ELR (cell line): Measurements from ENCODE around the gene DNAJC1.
"Not testable (repeated sequence)": the region's sequence is repeated elsewhere in the genome, so short reads cannot be mapped to it uniquely, and the experiment has no call there.

Experiments
- DNase-seq: peaks from one replicate; pipeline ENCODE4 v3.0.0-alpha.2; 2015; ENCODE audit warnings: low read depth

Gene DNAJC1

GRCh38 chr10:22003177-22003963, at the start of gene DNAJC1:
Gene DNAJC1, minus strand, starts transcription at chr10:22003730. Its CDS starts 296 bp downstream, at chr10:22003434.
- DNase-seq = peak; percentile 96

DNA sequence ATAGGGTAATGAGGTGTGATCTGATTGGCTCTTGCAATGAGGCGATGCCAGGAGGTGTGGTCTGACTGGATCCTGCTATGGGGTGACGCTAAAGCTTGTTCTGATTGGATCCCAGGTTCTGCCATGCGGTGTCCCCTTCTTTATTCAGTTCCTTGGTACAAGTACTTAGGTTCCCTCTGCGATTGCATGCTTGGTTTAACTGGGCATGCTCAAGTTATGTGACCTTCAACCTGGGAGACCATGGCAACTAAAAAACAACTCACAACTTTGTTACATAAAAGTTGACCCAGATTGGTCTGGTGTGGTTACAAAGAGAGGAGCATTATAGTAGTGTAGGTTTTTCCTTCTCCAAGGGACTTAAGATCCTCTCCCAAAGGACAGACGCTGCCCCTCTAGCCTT, 49.5 kb upstream of the DNAJC1 start:
- DNase-seq = no peak

DNA sequence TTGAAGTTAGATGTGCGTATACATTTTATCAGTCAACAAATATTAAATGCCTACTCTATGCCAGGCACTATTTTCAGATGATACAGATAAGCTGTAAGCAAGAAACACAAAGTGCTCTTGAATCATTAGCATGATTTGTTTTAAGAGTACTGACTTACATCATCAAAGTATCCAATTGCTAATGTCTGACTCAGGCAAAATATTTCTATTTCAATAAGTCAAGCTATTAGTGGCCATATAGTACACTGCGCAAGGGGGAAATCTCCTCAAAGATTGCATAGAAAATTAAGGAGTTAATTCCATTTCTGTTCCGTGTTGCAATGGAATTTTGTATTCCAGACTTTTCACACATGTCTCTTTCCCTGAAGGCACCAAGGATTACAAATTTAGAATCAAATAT, 46.1 kb upstream of the DNAJC1 start:
- peak; percentile 27 for DNase-seq

- no peak for DNase-seq
These were observed 44.3 kb upstream of the DNAJC1 start for GRCh38 chr10:22047812-22048211.

DNA sequence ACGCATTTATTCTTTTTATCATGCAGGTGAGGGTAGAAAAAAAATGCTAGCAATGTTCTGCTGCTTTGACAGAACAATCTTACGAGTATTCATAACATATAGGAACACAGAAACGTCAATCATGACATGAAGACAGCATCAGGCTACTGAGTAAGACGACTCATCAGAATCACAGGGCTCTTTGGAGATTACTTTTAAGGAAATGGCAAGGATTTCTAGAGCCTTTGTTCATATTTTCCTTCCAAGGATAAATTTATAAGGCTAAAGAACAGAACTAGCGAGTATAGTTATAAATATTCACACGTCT, 39.8 kb upstream of the DNAJC1 start:
- DNase-seq = no peak

DNA sequence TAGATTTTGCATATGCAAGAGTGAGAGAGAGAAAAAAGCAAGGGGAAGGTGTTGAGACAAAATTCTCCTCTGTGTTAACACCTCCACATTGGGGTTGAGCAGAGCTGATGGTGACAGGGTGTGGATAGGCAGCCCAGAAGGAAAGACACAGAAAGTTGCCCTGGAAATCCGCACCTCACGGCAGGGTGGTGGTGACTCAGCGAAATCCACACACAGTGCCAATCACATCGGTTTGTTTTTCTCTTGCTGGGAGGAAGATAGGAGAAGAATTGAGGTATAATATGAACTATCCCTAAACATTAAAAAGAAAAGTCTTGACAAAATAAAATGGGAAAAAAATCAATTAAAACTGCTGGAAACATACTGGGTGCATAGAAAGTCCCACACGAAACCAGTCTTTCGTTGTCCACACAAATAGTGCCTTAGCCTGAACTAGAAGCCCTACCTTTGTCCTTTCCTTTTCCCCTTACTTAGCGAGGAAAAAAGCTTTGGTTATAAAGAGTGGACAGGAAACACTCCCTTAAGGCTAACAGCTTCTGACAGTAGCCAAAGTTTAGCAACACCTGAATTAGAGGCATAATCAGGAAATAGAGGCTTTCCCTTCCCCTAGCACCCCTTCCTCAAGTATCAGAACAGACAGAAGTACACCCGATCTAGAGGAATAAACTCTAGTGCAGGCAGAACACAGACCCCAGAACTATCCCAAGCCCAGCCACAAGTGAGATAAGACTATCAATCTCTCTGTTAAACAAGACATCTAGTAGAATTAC, 39.2 kb upstream of the DNAJC1 start:
- no peak for DNase-seq

- DNase-seq = no peak
These were observed 30.8 kb upstream of the DNAJC1 start for GRCh38 chr10:22034333-22034732.

DNA sequence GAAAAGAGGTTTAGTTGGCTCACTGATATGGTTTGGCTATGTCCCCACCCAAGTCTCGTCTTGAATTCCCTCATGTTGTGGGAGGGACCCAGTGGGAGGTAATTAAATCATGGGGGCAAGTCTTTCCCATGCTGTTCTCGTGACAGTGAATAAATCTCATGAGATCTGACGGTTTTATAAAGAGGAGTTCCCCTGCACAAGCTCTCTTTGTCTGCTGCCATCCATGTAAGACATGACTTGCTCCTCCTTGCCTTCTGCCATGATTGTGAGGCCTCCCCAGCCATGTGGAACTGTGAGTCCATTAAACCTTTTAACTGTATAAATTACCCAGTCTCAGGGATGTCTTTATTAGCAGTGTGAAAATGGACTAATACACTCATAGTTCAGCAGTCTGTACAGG, 28.7 kb upstream of the DNAJC1 start:
- not testable (repeated sequence) for DNase-seq

DNA sequence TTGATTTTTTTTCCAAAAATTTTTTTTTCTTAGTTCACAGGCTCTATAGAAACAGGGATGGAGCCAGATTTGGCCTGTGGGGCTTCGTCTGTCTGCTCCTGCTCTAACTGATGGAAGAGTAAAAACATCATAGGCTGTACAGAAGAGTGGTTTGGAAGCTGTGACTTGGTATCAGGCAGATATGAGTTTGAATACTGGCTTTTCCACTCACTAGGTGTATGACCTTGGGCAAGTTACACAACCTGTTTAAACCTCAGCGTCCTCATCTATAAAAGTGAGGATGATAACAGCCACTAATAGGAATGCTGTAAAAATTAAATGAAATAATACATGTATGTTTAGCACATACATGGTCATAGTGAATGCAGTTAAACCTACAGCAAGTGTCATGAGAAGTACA, 26.9 kb upstream of the DNAJC1 start:
- no peak for DNase-seq

DNA sequence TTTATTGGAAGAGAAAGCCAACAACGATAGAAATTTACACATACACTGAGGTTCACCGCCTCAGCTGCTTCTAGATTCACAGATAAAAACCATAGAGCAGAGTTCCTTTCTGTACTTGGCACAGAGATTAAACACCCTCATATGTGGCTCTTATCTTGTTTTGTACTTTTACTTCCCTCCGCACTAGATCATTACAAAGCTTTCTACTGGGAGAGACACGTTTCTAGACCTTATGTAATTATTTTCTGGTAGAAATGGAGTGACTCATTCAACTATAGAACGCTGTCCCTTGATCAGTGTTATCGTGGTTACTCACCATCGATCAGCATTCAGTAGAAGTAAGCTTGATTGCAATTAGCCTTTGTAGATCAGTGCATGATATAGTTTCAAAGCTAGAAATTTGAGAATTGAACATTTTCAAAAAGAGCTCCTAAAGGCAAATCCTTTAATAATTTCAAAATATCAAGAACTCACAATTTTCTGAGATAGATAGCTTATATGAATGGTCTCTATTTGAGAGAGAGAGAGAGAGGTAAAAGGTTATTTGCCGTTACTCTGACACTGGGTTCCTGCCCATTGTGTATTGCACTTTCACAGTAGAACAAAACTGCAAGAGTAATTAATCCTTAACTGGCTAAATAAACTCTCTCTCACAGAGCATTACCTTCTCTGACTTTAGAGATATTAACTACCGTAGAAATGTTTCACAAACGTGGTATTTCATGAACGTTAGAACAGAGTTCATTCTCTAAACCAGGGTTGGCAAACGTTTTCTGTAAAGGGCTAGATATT, 26.1 kb upstream of the DNAJC1 start:
- no peak for DNase-seq

DNA sequence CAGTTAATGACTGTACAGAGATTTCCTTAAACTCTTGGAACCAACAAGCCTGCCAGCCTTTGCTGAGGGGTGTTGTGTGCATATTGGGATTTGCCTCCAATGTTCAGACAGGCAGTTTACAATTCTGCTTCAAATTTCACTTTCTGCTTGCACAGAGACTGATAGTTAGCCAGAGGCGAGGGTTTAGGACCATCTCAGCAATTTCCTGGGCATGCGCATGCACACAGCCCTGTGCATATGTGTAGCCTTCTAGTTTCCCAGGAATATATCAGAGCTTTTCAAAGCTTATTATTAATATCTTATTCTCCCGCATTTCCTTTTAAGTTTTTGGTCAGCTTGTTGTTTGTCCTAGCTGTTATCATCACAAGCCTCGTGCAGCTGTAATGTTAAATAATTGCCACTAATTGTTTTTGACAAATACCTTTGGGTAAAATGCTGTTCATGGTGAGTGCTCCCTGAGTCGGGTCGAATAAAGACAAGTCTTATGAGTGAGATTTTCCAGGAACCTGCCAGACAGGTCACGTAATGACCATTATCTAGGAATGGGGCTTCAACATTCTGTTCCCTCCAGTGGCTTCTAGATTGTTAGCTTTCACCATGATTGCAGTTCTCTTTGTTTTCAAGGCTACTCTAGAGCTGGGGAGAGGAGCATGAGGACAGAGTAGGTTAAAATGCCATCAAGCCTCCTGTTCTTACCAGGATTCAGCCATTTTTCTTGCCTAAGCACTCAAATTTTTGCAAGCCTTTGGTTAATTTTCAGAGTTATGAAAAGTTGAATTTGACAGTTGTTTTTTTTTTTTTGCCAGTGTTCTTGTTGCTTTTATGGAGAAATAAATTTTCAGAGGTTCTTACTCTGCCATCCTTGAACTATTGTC, 24.1 kb upstream of the DNAJC1 start:
- no peak for DNase-seq

GRCh38 chr10:22026287-22026686, 22.8 kb upstream of the DNAJC1 start:
- DNase-seq = no peak

- no peak for DNase-seq
These were observed 20.0 kb upstream of the DNAJC1 start for GRCh38 chr10:22023508-22023907.

DNA sequence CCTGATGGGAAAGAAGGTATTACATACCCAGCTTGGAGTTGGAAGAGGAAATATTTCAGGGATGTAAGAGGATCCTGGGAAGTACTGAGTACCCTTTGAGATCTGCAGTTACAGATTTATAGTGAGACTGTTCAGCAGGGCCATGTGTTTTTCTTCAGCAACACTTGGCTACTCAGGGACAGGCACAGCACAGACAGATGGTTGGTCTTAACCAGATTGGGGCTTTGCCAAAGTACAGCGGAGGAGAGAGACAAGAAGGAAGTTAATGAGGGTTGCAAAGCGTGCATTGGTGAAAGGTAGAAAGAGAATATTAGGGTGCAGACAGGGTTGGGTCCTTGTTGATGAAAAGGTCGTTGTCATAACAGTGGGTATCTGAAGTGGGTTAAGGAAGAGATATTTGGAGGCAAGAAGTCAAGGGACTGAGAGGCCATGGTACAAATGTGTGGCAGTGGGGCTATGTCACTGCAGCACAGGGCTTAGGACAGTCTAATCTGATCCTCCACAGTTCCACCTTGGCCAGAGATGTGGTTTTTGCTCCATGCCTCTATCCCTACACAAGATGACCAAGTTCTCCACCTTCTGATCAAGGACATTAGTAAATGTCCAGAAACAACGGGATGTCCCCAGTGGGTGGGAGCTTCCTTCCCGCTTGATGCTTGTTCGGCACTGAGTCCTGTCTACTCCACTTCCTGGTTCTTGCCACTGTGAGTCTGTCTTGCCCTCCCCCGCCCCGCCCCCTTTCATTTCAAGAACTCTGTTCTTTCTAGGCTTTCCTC, 18.9 kb upstream of the DNAJC1 start:
- DNase-seq = no peak

GRCh38 chr10:22021144-22021543, 17.6 kb upstream of the DNAJC1 start:
- DNase-seq = not testable (repeated sequence)

DNA sequence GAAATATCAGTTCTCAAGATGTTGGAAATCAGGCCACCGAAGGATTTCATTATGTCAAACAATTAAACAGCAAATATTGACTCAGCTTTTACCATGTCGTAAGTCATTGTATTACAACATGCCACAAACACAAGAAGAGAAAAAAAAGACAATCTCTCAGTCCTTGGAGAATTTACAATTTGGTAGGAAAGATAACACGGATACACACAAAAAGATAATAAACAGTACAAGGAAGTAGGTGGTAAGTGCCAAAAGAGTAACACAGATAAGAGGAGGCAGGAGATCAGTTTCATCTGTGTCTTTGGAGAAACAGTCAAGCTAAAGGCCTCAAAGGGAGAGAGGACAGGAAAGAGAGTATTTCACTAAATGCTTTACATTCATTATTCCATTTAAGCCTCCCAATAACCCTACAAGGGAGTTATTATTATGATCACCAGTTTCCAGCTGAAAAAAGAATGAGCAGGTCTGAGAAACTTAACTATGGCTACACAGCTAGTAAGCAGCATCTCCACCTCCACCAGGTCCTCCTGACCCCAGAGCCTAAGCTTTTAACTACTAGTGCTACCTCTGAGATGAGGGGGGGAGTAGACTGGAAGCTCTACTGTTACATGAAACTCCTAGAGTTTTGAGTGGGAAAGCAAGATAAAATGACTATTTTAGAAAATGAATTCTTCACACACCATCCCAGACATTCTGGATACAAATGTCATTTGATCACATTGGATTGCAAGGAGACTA, 13.9 kb upstream of the DNAJC1 start:
- no peak for DNase-seq

GRCh38 chr10:22016046-22016705, 12.6 kb upstream of the DNAJC1 start:
- DNase-seq = peak; percentile 45

DNA sequence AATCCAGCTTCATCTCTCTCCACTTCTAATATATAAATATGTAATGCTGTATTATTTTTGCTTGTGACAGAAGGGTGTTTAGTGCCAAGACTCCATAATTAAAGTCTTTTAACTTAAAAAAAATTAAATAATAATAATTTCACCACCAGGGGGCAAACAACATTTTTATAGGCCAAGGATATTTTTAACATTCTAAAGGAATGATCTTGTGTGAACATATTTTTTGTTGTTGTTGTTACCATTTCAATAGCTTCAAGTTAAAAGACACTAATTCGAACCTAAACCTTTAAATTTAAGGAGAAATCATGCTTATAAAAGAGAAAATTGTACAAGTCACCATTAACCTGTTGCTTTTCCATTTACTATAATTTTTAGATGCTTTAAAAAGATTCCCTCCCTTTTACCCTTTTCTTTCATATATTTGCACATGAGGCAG, 7.5 kb upstream of the DNAJC1 start:
- peak; percentile 59 for DNase-seq

DNA sequence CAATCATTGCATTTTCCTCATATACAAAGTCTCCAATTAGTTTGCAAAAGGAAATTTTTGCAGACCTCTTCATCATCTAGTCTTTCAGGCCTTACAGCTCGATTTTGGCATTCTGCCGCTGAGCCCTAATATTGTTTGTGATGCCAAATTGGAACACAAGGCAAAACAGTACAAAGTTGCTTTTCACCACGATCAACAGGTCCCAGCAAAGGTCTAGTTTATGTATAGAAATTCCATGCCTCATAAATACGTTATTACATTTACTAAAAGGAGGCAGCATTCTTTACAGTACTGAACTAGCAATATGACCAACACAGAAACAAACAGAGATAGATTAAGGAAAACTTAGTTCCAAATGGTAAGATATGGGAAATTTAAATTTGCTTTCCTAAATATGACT, 7.0 kb upstream of the DNAJC1 start:
- no peak for DNase-seq
